DMS79 (cell line): Measurements from ENCODE around the gene MRPS26.
"Not testable (repeated sequence)": the region's sequence is repeated elsewhere in the genome, so short reads cannot be mapped to it uniquely, and the experiment has no call there.

Source experiments
- DNase-seq: peaks from one replicate; lab custom pipeline; 2025; lab: John Stamatoyannopoulos, UW

Gene MRPS26

DNA sequence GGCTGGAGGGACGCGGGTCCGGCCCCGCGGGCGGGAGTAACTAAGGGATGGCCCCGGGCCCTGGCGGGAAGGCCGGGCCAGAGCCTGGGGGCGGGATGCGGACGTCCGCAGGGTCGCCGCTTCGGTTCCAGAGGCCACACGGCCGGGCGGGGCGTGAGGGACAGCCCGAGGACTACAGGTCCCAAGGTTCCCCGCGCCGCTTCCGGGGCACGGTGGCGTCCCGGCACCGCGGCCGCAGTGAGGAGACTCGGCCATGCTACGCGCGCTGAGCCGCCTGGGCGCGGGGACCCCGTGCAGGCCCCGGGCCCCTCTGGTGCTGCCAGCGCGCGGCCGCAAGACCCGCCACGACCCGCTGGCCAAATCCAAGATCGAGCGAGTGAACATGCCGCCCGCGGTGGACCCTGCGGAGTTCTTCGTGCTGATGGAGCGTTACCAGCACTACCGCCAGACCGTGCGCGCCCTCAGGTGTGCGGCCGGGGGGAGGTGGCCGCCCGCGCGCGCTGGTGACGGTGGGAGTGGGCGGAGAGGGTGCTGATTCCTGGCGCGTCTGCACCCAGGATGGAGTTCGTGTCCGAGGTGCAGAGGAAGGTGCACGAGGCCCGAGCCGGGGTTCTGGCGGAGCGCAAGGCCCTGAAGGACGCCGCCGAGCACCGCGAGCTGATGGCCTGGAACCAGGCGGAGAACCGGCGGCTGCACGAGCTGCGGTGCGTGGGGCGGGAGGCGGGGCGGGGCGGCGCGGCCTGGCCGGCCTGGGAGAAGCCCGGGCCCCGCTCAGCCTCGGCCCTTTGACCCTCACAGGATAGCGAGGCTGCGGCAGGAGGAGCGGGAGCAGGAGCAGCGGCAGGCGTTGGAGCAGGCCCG lies at the start of gene MRPS26:
Gene MRPS26, plus strand, starts transcription at position 237 of the 861 bp plus-strand sequence. Its CDS starts 17 bp downstream, at position 254.
- DNase-seq, result peak; percentile 66

DNA sequence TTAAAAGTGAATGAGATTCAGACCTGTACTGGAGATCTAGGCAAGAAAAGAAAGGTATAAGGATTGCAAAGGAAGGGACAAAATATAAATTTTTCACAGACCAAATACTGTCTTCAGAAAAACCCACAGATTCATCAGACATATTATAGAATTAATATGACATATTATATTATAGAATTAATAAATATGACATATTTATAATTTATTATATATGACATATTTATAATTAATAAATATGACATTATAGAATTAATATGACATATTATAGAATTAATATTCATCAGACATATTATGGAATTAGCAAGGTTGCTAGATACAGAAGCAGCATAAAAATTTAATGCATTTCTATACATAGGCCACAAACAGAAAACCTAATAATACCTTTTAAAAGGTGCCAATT lies 47.1 kb upstream of the MRPS26 start:
- no peak for DNase-seq

DNA sequence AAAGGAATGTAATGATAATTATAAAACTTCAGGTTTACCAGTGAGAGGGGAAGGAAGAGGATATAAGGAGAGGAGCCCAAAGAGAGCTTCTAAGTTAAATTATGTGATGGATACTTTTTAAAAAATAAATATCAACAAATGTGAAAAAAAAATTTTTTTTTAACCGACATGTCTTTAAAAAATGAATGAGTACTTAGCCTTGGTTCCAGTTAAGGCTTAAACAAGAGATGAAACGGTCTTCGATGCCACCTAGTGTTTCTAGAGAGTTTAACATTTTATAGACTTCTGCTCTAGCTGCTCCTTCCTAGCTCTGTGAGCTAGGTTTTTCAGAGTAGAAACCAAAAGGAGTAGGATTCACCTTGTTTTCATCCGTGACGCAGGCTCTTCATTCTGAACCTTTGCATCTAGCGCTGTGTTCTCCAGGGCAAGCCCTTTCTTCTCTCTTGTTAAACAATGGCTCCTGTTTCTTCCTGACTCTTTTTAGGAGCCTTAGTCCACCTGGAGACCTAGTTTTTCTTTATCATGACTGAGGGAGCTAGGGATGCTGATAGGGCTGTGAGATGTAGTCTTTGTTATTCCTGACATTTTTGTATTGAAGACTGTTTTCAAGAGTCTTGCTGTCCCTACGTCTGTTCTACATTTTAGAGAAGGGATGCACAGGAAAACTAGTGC lies 44.9 kb upstream of the MRPS26 start:
- no peak for DNase-seq

DNA sequence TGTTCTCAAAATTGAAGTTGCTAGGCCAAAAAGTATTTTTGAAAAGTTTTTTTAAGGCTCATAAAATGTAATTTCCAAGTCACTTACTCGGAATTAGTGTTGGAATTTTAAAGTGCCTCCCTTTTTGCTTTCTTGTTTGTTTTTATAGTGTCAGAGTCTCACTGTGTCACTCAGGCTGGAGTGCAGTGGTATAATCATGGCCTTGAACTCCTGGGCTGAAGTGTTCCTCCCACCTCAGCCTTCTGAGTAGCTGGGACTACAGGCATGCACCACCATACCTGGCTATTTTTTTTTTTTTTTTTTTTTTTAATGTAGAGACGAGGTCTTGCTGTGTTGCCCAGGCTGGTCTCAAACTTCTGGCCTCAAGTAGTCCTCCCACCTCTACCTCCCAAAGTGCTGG lies 42.4 kb upstream of the MRPS26 start:
- DNase-seq, result no peak

DNA sequence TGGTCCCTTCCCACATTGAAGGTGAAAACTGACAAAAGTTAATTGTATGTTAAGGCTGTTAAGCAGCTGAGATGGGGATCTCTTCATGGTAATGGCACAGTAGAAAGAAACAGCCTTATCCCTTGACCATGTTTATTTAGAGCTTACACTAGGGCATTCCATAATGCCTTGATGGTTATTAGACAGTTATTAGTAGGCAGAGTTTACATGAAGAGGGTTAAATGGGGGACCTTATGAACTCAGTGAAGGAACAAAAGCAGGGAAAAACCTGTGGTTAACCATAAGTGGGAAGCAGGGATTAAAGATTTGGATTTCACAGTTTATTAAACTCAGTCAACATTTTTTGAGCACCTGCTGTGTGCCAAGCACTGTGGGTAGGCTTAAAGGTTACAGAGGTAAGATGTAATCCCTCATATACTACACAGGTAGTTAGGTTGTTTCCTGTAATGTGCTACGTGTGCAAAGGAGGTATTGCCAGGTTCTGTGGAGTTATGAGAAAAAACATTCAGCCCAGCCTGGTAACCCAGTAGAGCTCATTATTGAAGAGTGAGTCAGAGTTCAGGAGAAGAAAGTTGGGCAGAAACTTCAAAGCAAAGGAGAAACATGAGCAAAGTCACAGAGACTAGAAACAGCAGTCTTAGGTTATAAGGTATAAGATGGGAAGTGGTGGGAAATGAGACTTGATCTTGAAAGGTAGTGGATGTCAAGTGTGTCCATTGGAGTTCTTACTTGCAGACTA lies 34.7 kb upstream of the MRPS26 start:
- peak; percentile 57 for DNase-seq

DNA sequence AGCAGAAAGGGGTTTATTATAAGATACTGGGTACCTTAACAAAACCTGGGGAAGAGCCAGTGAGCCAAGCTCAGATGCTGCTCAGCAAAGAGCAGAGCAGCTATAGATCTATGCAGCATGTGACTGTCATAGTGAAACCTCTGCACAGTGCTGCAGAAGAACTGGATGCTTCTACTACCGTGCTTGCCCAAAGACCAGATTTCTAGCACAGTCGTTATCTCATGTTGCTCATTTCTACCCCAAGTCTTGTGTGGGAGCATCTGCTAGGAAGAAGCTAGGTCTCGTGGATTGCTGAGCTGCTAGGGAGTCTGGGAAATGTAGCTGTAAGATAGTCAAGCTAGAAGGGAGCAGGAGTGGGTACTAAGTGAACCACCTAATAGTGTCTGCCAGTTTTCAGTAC lies 34.1 kb upstream of the MRPS26 start:
- DNase-seq, result no peak

DNA sequence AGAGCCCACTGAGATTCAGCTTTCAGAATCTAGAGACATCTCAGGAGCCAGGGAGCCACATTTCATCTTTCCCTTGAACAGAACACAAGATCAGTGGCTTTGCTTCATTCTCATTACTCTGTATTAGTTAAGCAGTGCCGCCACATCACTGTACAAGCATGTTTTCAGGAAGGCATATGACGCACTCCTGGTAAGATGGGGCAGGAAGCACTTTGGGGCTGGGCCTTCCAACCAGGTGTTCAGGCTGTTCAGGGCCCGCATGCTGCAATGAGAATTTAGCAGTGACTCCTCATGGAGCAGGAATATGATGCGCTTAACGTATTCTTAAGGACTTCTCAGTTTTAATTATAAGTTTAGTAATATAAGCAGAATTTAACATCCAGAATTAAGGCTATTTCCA lies 32.1 kb upstream of the MRPS26 start:
- DNase-seq, result no peak

DNA sequence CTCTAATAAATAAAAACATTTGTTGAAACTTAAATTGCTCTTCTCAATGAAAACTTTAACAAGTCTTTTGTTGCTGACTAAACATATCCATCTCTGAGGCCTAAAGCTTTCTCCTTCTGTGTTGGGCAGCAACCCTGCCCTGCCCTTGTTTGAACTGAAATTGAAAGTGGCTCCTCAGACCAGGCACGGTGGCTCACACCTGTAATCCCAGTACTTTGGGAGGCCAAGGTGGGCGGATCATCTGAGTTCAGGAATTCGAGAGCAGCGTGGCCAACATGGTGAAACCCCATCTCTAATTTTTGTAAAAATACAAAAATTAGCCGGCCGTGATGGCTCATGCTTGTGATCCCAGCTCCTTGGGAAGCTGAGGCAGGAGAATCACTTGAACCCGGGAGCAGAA lies 31.7 kb upstream of the MRPS26 start:
- no peak for DNase-seq

DNA sequence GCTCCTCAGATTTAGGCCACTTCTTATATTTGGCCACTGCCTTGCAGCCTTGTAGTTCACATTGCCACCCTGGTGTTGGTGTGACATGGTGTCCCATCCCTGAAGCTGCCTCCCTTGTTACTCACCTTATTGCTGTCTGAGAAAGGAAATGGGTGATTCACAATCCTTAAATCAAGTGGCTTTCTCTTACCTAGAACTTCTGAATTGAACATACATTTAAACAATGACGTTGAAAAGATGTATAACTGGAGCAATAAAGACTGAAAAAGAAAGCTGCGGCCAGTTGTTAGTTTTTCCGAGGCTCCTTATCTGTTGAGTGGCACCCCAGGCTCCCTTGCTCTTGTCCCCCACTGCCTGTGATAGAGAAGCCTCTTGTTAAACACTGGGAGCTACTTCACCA lies 31.2 kb upstream of the MRPS26 start:
- DNase-seq, result no peak

DNA sequence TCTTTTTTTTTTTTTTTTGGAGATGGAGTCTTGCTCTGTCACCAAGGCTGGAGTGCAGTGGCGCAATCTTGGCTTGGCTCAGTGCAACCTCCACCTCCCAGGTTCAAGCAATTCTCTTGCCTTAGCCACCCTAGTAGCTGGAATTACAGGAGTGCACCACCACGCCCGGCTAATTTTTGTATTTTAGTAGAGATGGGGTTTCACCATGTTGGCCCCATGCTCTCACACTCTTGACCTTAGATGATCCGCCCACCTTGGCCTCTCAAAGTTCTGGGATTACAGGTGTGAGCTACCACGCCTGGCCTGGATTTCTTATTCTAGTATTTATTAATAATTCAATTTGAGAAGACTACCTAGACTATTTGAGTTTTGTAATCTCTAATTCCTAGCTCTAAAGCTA lies 30.6 kb upstream of the MRPS26 start:
- DNase-seq, result not testable (repeated sequence)

DNA sequence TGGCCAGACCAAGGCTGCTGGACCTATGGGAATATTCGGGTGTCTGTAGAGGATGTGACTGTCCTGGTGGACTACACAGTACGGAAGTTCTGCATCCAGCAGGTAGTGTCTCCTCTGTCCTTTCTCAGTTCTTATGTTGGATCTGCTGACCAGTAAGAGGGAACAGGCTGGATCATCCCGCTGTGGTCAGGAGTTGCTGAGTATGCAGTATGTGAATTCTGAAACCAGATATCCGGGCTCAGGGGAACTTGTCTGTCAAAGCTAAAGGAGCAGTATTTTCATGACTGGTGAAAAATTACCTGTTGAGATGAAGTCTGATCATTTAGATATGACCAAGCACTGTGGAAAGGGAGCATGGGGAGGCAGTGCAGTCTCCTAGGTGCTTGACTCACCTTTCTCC lies 24.5 kb upstream of the MRPS26 start:
- DNase-seq, result no peak

DNA sequence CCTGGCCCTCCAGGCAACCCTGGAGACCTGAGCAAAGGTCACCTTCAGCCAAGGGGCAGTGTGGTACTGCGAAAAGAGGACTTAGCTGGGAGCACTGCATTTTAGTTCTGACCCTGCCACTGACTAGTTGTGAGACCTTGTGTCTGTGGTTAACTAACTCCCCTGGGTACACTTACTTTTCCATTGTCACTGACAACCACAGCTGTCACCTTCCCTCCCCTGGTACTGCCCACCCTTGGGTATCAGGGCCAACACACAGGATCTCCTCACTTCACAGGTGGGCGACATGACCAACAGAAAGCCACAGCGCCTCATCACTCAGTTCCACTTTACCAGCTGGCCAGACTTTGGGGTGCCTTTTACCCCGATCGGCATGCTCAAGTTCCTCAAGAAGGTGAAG lies 24.1 kb upstream of the MRPS26 start:
- no peak for DNase-seq

DNA sequence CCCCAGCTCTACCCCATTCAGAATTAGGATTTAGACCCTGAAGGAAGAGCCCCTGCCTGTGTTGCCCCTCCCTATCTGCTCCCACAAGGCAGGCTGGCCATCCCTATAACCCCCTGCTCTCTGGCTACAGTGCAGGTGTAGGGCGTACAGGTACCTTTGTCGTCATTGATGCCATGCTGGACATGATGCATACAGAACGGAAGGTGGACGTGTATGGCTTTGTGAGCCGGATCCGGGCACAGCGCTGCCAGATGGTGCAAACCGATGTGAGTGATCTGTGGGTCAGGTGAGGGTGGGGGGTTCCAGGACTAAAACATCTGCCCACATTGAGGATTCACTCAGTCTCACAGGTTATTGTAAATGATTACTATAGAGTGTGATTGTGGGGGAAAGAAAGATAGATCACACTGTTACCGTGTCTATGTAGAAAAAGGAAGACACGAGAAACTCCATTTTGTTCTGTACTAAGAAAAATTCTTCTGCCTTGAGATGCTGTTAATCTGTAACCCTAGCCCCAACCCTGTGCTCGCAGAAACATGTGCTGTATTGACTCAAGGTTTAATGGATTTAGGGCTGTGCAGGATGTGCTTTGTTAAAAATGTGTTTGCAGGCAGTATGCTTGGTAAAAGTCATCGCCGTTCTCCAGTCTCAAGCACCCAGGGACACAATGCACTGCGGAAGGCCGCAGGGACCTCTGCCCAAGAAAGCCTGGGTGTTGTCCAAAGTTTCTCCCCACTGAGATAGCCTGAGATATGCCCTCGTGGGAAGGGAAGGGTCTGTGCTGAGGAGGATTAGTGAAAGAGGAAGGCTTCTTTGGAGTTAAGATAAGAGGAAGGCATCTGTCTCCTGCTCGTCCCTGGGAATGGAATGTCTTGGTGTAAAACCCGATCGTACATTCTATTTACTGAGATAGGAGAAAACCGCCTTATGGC lies 23.0 kb upstream of the MRPS26 start:
- not testable (repeated sequence) for DNase-seq

DNA sequence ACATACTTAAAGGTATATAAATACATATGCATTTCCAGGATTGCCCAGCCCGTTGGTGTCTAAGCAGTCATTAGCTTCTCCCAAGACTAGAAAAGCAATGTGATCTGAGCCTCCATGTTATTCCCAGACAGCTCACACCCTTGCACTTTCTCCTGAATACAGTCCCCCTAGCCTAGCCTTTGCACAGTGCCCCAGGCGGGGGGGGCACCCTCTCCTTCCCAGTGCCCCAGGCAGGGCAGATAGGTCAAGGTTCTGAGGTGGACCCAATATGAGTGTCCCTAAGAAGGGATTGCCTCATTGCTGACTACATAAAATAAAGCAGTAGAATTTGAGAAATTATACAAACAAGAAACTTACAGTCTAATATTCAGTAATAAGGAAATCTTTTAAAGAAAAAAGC lies 17.9 kb upstream of the MRPS26 start:
- no peak for DNase-seq

DNA sequence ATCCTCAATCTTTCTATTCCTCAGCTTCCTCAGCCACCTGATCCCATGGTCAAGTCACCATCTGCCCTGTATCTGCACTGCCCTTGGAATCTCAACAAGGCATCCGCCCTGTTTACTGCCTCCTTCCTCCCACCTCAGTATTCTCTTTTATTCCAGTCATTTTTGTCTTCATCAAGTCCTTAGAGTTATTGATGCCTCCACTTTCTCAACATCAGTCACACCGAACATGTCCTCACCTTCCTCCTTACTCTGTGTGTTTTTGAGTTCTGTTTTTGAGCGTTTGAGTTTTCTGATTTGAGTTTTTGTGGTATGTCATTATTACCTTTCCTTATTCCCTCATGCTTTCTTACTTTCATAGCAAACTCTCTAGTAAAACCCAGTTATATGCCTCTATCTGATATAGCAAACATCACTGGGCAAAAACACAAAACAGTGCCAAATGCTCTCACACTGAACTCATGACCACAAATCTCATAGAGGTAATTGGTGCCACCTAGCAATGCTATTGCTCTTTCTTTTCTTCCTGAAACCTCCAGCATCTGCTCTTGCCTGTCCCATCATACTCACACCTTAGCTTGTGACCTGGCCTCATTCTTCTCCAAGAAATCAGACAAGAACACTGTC lies 14.2 kb upstream of the MRPS26 start:
- DNase-seq, result no peak

DNA sequence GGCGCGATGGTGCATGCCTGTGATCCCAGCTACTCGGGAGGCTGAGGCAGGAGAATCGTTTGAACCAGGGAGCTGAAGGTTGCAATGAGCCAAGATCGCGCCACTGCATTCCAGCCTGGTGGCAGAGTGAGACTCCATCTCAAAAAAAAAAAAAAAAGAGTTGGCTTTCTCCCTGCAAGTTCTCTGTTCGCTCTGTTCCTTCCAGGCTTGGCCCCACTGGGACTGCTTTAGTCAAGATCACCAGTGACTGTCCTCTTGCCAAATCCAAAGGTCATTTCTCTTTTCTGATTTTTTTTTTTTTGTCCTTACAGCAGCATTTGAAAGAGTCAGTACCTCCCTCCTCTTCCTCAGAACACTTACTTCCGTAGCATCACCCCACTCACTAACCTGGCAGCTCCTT lies 13.2 kb upstream of the MRPS26 start:
- DNase-seq, result no peak

DNA sequence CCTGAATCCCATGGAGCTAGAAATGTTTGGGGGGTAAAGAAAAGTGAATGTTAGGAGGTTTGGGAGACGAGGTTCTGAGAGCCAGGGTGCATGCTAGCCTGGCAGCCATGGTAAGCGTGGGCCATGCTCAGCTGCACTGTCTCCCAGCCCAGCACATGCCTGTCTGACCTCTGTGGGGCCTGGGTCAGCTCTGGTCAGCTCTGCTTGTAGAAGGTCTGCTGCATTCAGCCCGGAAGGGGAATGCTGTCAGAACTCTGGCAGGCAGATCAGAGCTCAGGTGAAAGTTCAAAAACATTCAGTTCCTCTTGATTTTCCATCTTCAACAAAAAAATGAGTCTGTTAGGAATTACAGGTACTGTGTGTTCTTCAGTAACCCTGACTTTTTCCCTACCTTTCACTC lies 8.2 kb upstream of the MRPS26 start:
- DNase-seq, result no peak

DNA sequence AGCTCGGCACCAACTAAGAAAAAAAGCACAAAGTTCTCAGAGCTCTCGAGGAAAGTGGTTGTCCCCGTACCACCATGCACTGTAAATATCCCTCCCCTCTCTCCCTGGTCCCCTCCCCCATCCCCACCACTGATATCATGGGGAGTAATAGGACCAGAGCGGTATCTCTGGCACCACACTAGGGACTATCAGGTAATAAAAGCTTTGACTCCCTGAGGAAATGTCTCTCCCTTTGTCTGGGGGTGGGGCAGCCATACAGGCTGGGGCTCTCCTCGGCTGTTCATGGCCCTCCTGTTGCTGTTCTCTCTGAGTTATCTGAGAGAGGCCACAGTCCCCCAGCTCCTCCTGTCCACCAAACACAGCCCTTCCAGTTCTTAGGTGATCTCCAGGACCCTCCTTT lies 7.4 kb upstream of the MRPS26 start:
- no peak for DNase-seq

DNA sequence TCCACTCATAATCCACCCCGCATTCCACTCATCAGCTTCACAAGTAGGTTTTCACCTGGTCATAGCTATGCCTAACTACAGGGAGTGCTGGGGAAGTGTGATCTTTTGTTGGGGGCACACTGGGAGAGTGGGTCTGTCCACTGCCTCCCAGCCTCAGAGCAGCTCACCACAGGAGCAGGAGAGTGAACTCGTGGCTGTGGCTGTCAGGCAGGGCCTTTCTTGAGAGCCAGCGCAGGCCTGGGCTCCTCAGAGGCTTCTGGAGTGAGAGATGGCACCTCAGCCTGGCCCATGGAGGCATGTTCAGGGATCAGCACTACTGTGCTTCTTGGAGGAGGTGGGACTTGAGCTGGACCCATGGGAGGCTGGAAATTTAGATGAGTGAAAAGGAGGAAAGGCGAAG lies 6.4 kb upstream of the MRPS26 start:
- no peak for DNase-seq

DNA sequence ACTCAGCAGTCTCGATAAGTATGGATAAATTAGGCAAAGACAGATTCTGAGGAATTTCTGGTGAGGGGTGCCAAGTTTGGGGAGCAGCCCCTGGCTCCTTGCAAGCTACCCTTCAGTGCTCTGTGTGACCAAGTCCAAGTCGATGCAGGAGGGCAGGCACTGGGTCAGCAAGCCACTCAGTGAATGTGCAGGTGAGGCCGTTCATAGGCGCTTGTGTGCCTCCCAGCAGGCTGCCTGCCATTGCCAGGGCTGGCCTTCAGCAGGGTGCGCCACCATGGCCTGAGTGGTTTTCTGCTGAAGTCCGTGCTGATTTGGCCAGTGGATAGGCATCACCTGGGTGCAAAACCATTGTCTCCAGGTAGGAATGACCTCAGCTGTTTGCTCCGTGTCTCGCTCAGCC lies 5.8 kb upstream of the MRPS26 start:
- DNase-seq, result no peak

DNA sequence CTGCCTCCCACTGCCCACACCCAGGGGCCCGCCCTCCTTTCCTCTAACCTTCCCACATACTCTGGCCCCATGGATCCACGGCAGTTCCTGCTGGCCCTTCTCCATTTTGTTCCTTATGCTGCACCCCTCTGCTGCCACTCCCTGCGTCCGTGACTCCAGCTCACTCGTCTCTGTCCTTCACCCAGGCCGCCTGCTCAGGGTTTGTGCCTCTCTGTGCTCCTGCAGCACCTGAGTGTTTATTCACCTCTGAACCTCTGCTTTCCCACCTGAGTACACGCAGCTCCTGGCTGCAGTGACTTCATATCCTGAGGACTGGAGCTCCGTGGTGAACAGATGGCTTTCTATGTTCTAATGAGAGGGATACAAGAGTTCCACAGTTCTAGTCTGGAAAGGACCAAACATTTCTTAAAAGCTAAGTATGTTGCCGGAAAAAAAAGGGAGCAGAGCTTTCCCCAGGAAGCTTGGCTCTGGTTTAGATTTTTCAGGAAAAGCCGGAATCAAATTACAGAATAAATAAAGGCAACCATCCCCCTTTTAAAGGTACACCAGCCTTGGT lies 3.9 kb upstream of the MRPS26 start:
- no peak for DNase-seq
